Upper lobe of left lung (tissue), 4 donors: ENCODE results near the gene DMD.

Experiments used
- CTCF ChIP-seq, 6 experiments: fragments of 450-650 bp in 4 of 6; fragments of 200-600 bp in 2 of 6; sonication (generic) in 2 of 6; IDR thresholded peaks; one replicate each; pipeline ENCODE4 v1.5.1; 2016 to 2019; ENCODE audit warnings: antibody characterized with exemption in 6 of 6
- POLR2A ChIP-seq, 4 donors: fragments of 450-650 bp; IDR thresholded peaks; one replicate each; pipeline ENCODE4 v1.5.1; 2016 to 2017; ENCODE audit warnings: antibody characterized with exemption in 4 of 4, mild to moderate bottlenecking in 2 of 4
- POLR2AphosphoS5 ChIP-seq, 2 donors: sonication (generic); formaldehyde crosslinking; IDR thresholded peaks; one replicate each; pipeline ENCODE4 v1.5.1; 2017; ENCODE audit warnings: antibody characterized with exemption in 2 of 2

- TF ChIP-seq POLR2A (IDR thresholded peaks at IDR 0.05) (no peak), CTCF (IDR thresholded peaks at IDR 0.05) (no peak), POLR2AphosphoS5 (IDR thresholded peaks at IDR 0.05) (no peak)
These were observed 1339.3 kb downstream of the DMD start for GRCh38 chrX:31872007-31872406.
